K562 (cell line): ENCODE results near the gene HSPA1B. TPM values are rescaled to one million over a fixed set of nuclear protein-coding genes. Genes with fewer than 3 reads are reported as not detected.

Experiments used
- CLOCK ChIP-seq: fragments of 250-450 bp; sonication (Bioruptor Pico); IDR thresholded peaks from 2 replicates; pipeline ENCODE4 v1.4.0; 2020; ENCODE audit warnings: mild to moderate bottlenecking, moderate library complexity, borderline replicate concordance
- CTCFL ChIP-seq: IDR thresholded peaks from 2 replicates; pipeline ENCODE4 v1.6.1; 2011; ENCODE audit warnings: borderline replicate concordance, low read depth, mild to moderate bottlenecking, moderate library complexity, low read length; ENCODE audit not compliant: insufficient read depth, poor library complexity, severe bottlenecking
- E2F3 ChIP-seq: fragments of 250-450 bp; sonication (Bioruptor Pico); IDR thresholded peaks from 2 replicates; pipeline ENCODE4 v1.4.0; 2020; ENCODE audit warnings: mild to moderate bottlenecking
- GABPA ChIP-seq: fragments of 200-800 bp; sonication (Bioruptor generic); conservative IDR thresholded peaks from 2 replicates; pipeline ENCODE4 v1.6.1; 2016; ENCODE audit warnings: low read depth, missing genetic modification characterization, missing compliant biosample characterization
- GATAD2A ChIP-seq: fragments of 450-650 bp; IDR thresholded peaks from 2 replicates; pipeline ENCODE4 v1.6.1; 2017
- HNRNPLL ChIP-seq: fragments of 200-400 bp; formaldehyde crosslinking; IDR thresholded peaks from 2 replicates; pipeline ENCODE4 v1.6.1; 2017; ENCODE audit warnings: low read length, low read depth, mild to moderate bottlenecking; ENCODE audit not compliant: poor library complexity, severe bottlenecking
- ILK ChIP-seq: fragments of 450-650 bp; IDR thresholded peaks from 2 replicates; pipeline ENCODE4 v1.6.1; 2016; ENCODE audit warnings: missing genetic modification characterization, low read depth, mild to moderate bottlenecking, missing compliant biosample characterization, moderate library complexity, borderline replicate concordance
- MCM5 ChIP-seq: fragments of 450-650 bp; IDR thresholded peaks from 2 replicates; pipeline ENCODE4 v1.6.1; 2016; ENCODE audit warnings: low read depth
- NKRF ChIP-seq: fragments of 450-650 bp; IDR thresholded peaks from 2 replicates; pipeline ENCODE4 v1.6.1; 2016; ENCODE audit warnings: borderline replicate concordance
- SETDB1 ChIP-seq: IDR thresholded peaks from one replicate; pipeline ENCODE4 v1.6.1; 2012; ENCODE audit warnings: low read length, control low read depth, inconsistent platforms
- ZNF23 ChIP-seq: fragments of 250-450 bp; sonication (Bioruptor Pico); IDR thresholded peaks from 2 replicates; pipeline ENCODE4 v1.4.0; 2020; ENCODE audit warnings: mild to moderate bottlenecking
- ZNF384 ChIP-seq: IDR thresholded peaks from 2 replicates; pipeline ENCODE4 v1.6.1; 2012; ENCODE audit warnings: low read depth, low read length, improper control_type of control experiment
- ZNF717 ChIP-seq: fragments of 250-450 bp; sonication (Bioruptor Pico); IDR thresholded peaks from 2 replicates; pipeline ENCODE4 v1.5.0; 2021
- polyA plus RNA-seq, 8 experiments: library from polyadenylated mRNA; depleted of rRNA in 4 of 8; stranded (reverse) in 5 of 8; unstranded in 3 of 8; fragments of >200 nt; fragmentation: Nextera tagmentation in 2 of 8; fragmentation: Illumina TruSeq in 1 of 8; extraction: Ambion mirVana in 2 of 8; extraction: Trizol in 1 of 8; gene quantifications; 2 replicates each; pipeline versions ENCODE4 v1.2.1 to v1.2.3, GENCODE V29; 2011 to 2014; ENCODE audit warnings: inconsistent platforms in 1 of 8, missing spikeins in 1 of 8
- total RNA-seq, 7 experiments: library from RNA; depleted of rRNA in 6 of 7; stranded (reverse); fragments of >200 nt in 6 of 7; fragmentation: Illumina TruSeq in 2 of 7; extraction: Trizol in 2 of 7; gene quantifications; 2 replicates each; pipeline versions ENCODE4 v1.2.1 to v1.2.3, GENCODE V29; 2011 to 2021; ENCODE audit warnings: low replicate concordance in 1 of 7

Gene HSPA1B
- total and polyA plus RNA-seq, 9 of the 15 experiments (the other 6 are each of a cell fraction or from before 2014, with no cell fraction given), result 0.27 to 227 (median 51.2) TPM

GRCh38 chr6:31862344-31863235, 35.1 kb downstream of the HSPA1B start, which contains the start of gene NEU1 (continued):
- TF ChIP-seq NKRF (peak; percentile 100), MCM5 (no peak), GABPA (tag) (peak; percentile 78), GATAD2A (peak; percentile 52; the same call in 1 of the 2 replicates), HNRNPLL (peak; percentile 5), ILK (tag) (no peak), ZNF384 (peak; percentile 98), CLOCK (CRISPR knock-in tag) (0 out of 2 replicates have a peak, but pooled peaks have one; percentile 5), ZNF23 (CRISPR knock-in tag) (peak; percentile 68; the same call in 1 of the 2 replicates), SETDB1 (no peak), ZNF717 (no peak), CTCFL (no peak), E2F3 (CRISPR knock-in tag) (peak; percentile 64; the same call in 1 of the 2 replicates)
